HepG2 (cell line): Measurements from ENCODE around the gene RAG2. TPM values are rescaled to one million over a fixed set of nuclear protein-coding genes. Genes with fewer than 3 reads are reported as not detected.

Source experiments
- ATAC-seq: fragments of 200-7000 bp; cut with Tn5 transposase; 3 replicates; pipeline ENCODE4 v1.9.1; 2020; ENCODE audit warnings: mild to moderate bottlenecking, moderate library complexity
- BruUV-seq: library from RNA; stranded (reverse); fragments of 400-500 nt; replicated peaks from 2 replicates; lab custom pipeline; 2021; lab: Mats Ljungman, UMichigan
- CTCF ChIA-PET: fragments of 300-600 bp; formaldehyde crosslinking; extraction: SDS; loops from one replicate; lab custom pipeline; 2021; ENCODE audit warnings: low total read pairs, inconsistent platforms, low intra/inter-chr PET ratio; lab: Yijun Ruan, JAX
- POLR2A ChIA-PET: fragments of 350-600 bp; sonication (Branson Sonifier 250); formaldehyde crosslinking; loops from one replicate; lab custom pipeline; 2020; ENCODE audit warnings: antibody characterized with exemption, inconsistent platforms; lab: Yijun Ruan, JAX
- DNase-seq: peaks from one replicate; pipeline ENCODE4 v3.0.0-alpha.2; 2015; ENCODE audit warnings: low spot score
- FAIRE-seq: peaks from 3 replicates; lab custom pipeline; 2011; peaks lifted over from hg19 to GRCh38; lab: Jason Lieb, UNC
- H2AFZ ChIP-seq: one replicate; pipeline ENCODE4 v1.6.1; 2011; ENCODE audit warnings: low read length, inconsistent platforms
- H3K27ac ChIP-seq: fragments of 300-600 bp; 3 replicates; pipeline ENCODE4 v1.8.0; 2011; ENCODE audit warnings: mixed run types, mild to moderate bottlenecking, mixed read lengths, low read length, inconsistent platforms; ENCODE audit not compliant: insufficient read depth; ENCODE audit errors: extremely low read length
- H3K27me3 ChIP-seq, 2 experiments: fragments of 200-600 bp in 1 of 2; 2 replicates in 1 of 2; 3 replicates in 1 of 2; pipeline versions ENCODE4 v1.6.0 to v1.8.0; 2011; ENCODE audit warnings: low read length in 2 of 2, mild to moderate bottlenecking in 2 of 2, moderate library complexity in 2 of 2, inconsistent platforms in 1 of 2; ENCODE audit not compliant: insufficient read depth in 2 of 2, control insufficient read depth in 1 of 2
- H3K36me3 ChIP-seq, 2 experiments: fragments of 200-600 bp in 1 of 2; replicated peaks in 1 of 2; 2 replicates in 1 of 2; 3 replicates in 1 of 2; pipeline versions ENCODE4 v1.5.1 to v1.8.0; 2011; ENCODE audit warnings: low read length in 2 of 2, inconsistent platforms in 1 of 2; ENCODE audit not compliant: insufficient read depth in 2 of 2, control insufficient read depth in 1 of 2
- H3K4me1 ChIP-seq: 2 replicates; pipeline ENCODE4 v1.5.1; 2012; ENCODE audit warnings: low read length, inconsistent platforms; ENCODE audit not compliant: insufficient read depth
- H3K4me2 ChIP-seq: 2 replicates; pipeline ENCODE4 v1.6.0; 2011; ENCODE audit warnings: low read depth, low read length, inconsistent platforms
- H3K4me3 ChIP-seq, 3 experiments: fragments of 200-600 bp in 1 of 3; sonication (generic), shearing (Covaris generic) in 1 of 3; replicated peaks in 1 of 3; 2 replicates each; pipeline ENCODE4 v1.5.1; 2011 to 2016; ENCODE audit warnings: low read length in 3 of 3, inconsistent platforms in 2 of 3, low read depth in 2 of 3, mild to moderate bottlenecking in 2 of 3, control low read depth in 1 of 3, mixed read lengths in 1 of 3; ENCODE audit not compliant: insufficient read depth in 1 of 3
- H3K79me2 ChIP-seq: one replicate; pipeline ENCODE4 v1.6.1; 2011; ENCODE audit warnings: low read length, inconsistent platforms; ENCODE audit not compliant: insufficient read depth
- H3K9ac ChIP-seq: 2 replicates; pipeline ENCODE4 v1.6.0; 2011; ENCODE audit warnings: mild to moderate bottlenecking, low read depth, low read length, inconsistent platforms; ENCODE audit not compliant: insufficient read depth
- H3K9me3 ChIP-seq: 2 replicates; pipeline ENCODE4 v1.5.1; 2012; ENCODE audit warnings: mild to moderate bottlenecking, low read length
- H4K20me1 ChIP-seq: 2 replicates; pipeline ENCODE4 v1.6.0; 2011; ENCODE audit warnings: inconsistent platforms, mild to moderate bottlenecking, low read length, moderate library complexity; ENCODE audit not compliant: insufficient read depth
- CEBPZ ChIP-seq: IDR thresholded peaks from 2 replicates; pipeline ENCODE4 v1.6.1; 2012; ENCODE audit warnings: low read length, improper control_type of control experiment
- ELF1 ChIP-seq: sonication (generic); formaldehyde crosslinking; IDR thresholded peaks from 2 replicates; pipeline ENCODE4 v1.4.0; 2020; ENCODE audit warnings: missing genetic modification reagents
- ETV6 ChIP-seq: sonication (generic); formaldehyde crosslinking; conservative IDR thresholded peaks from 2 replicates; pipeline ENCODE4 v1.4.0; 2020; ENCODE audit warnings: missing genetic modification reagents
- FOXM1 ChIP-seq: sonication (generic); formaldehyde crosslinking; IDR thresholded peaks from 2 replicates; pipeline ENCODE4 v1.5.0; 2020; ENCODE audit warnings: missing genetic modification reagents
- GABPA ChIP-seq, 2 experiments: IDR thresholded peaks; 2 replicates each; pipeline ENCODE4 v1.6.1; 2011 to 2016; ENCODE audit warnings: low read depth in 2 of 2, low read length in 1 of 2, missing biosample characterization in 1 of 2, missing genetic modification characterization in 1 of 2
- HHEX ChIP-seq: IDR thresholded peaks from 2 replicates; pipeline ENCODE4 v1.6.1; 2016; ENCODE audit warnings: control low read depth
- MAFG ChIP-seq: sonication (generic); formaldehyde crosslinking; IDR thresholded peaks from 2 replicates; pipeline ENCODE4 v1.5.1; 2020; ENCODE audit warnings: mild to moderate bottlenecking, missing genetic modification reagents
- NR2F2 ChIP-seq: IDR thresholded peaks from 2 replicates; pipeline ENCODE4 v1.6.1; 2012; ENCODE audit warnings: low read depth, inconsistent platforms, borderline replicate concordance
- SIX1 ChIP-seq: sonication (generic); formaldehyde crosslinking; IDR thresholded peaks from 2 replicates; pipeline ENCODE4 v1.4.0; 2020; ENCODE audit warnings: missing genetic modification reagents, borderline replicate concordance
- ZFYVE20 ChIP-seq: sonication (generic); formaldehyde crosslinking; IDR thresholded peaks from 2 replicates; pipeline ENCODE4 v1.8.0; 2023; ENCODE audit warnings: low read depth, mild to moderate bottlenecking, moderate library complexity, missing genetic modification reagents, borderline replicate concordance
- ZMAT5 ChIP-seq: sonication (generic); formaldehyde crosslinking; IDR thresholded peaks from 2 replicates; pipeline ENCODE4 v1.5.0; 2020; ENCODE audit warnings: mild to moderate bottlenecking, low read depth, missing genetic modification reagents, borderline replicate concordance
- ZNF20 ChIP-seq: sonication (generic); formaldehyde crosslinking; IDR thresholded peaks from 2 replicates; pipeline ENCODE4 v1.4.0; 2020; ENCODE audit warnings: mild to moderate bottlenecking, moderate library complexity, missing genetic modification reagents
- ZNF329 ChIP-seq: sonication (generic); formaldehyde crosslinking; IDR thresholded peaks from 2 replicates; pipeline ENCODE4 v1.9.0; 2021; ENCODE audit warnings: low read depth, mild to moderate bottlenecking, missing genetic modification reagents
- ZNF337 ChIP-seq: sonication (generic); formaldehyde crosslinking; IDR thresholded peaks from 2 replicates; pipeline ENCODE4 v1.5.1; 2020; ENCODE audit warnings: missing genetic modification reagents, low read depth, mild to moderate bottlenecking, borderline replicate concordance
- ZSCAN9 ChIP-seq: IDR thresholded peaks from 2 replicates; pipeline ENCODE4 v1.6.1; 2016; ENCODE audit warnings: borderline replicate concordance
- WGBS: methylation state at CpG from one replicate; pipeline ENCODE4 v1.1.6; 2017; ENCODE audit warnings: low lambda C conversion rate; 5-methylcytosine and 5-hydroxymethylcytosine counted together
- in situ Hi-C: cut with HindIII; loops from 2 replicates; pipeline ENCODE4 v1.10.0; 2017; ENCODE audit warnings: low pct_unique_long_range_greater_than_20kb; ENCODE audit not compliant: extremely low pct_ligation_motif_present
- intact Hi-C: fragments of 100-400 bp; cut with micrococcal nuclease; formaldehyde crosslinking; loops from one replicate; pipeline ENCODE4 v1.10.0; 2022; ENCODE audit not compliant: unreplicated experiment
- polyA plus RNA-seq, 8 experiments: library from polyadenylated mRNA; depleted of rRNA in 3 of 8; stranded (reverse) in 7 of 8; unstranded in 1 of 8; fragments of >200 nt; fragmentation: Illumina TruSeq in 4 of 8; extraction: Trizol in 4 of 8; gene quantifications; 2 replicates each; pipeline versions ENCODE4 v1.2.1 to v1.2.3, GENCODE V29; 2011 to 2016; ENCODE audit warnings: low read depth in 4 of 8, missing spikeins in 1 of 8, mixed read lengths in 1 of 8; ENCODE audit not compliant: insufficient read depth in 1 of 8
- total RNA-seq, 5 experiments: library from RNA; depleted of rRNA; stranded (reverse); fragments of >200 nt; fragmentation: Illumina TruSeq; extraction: Trizol; gene quantifications; 2 replicates each; pipeline ENCODE4 v1.2.3, GENCODE V29; 2016; ENCODE audit warnings: low read depth in 1 of 5

The RAG2 gene
- total and polyA plus RNA-seq, 2 of the 13 experiments (the other 11 are each of a cell fraction or from before 2014, with no cell fraction given): not detected

GRCh38 chr11:36638556-36638955, 40.5 kb upstream of the RAG2 start:
- H3K36me3 ChIP-seq: no peaks in the 10 kb centered on the region
- H3K4me1 ChIP-seq: no peaks in the 10 kb centered on the region
- H3K27me3 ChIP-seq: no peaks in the 10 kb centered on the region
- 87% methylated on average over 2 of the region's 2 CpGs for WGBS
- intact Hi-C loops (no loop called here), in situ Hi-C loops (loop anchor here (10.0 kb wide), 1 partner anchor 56 kb away; no protein-coding TSS in a partner anchor)
- POLR2A ChIA-PET: no interaction called here
- H3K9ac ChIP-seq: no peak overlapping the region
- FAIRE-seq (no peak), ATAC-seq (no peak), DNase-seq (no peak)
- H3K4me2 ChIP-seq: no peak overlapping the region
- H4K20me1 ChIP-seq: no peaks in the 10 kb centered on the region
- TF ChIP-seq HHEX (CRISPR knock-in tag) (no peak), MAFG (no peak), ZMAT5 (CRISPR knock-in tag) (no peak), ZSCAN9 (CRISPR knock-in tag) (no peak), ELF1 (CRISPR knock-in tag) (no peak), ETV6 (CRISPR knock-in tag) (no peak), ZNF337 (CRISPR knock-in tag) (no peak), FOXM1 (CRISPR knock-in tag) (no peak)
- CTCF ChIA-PET: no interaction called here
- H3K9me3 ChIP-seq: no peaks in the 10 kb centered on the region
- no peak overlapping the region for H2AFZ ChIP-seq
- no peak overlapping the region for H3K27ac ChIP-seq
- no peaks in the 10 kb centered on the region for H3K79me2 ChIP-seq
- no TSS peak for BruUV-seq
- no peak overlapping the region for H3K4me3 ChIP-seq

- no peaks in the 10 kb centered on the region for H3K27me3 ChIP-seq
- ChIA-PET CTCF (no interaction called here), POLR2A (no interaction called here)
- ATAC-seq (no peak), DNase-seq (no peak), FAIRE-seq (no peak)
- no TSS peak for BruUV-seq
- no peaks in the 10 kb centered on the region for H4K20me1 ChIP-seq
- WGBS: 91% methylated on average over 4 of the region's 4 CpGs
- no peak overlapping the region for H3K4me2 ChIP-seq
- intact Hi-C loops (no loop called here), in situ Hi-C loops (loop anchor here (10.0 kb wide), 1 partner anchor 60 kb away; no protein-coding TSS in a partner anchor)
- H3K4me1 ChIP-seq: no peaks in the 10 kb centered on the region
- H3K9me3 ChIP-seq: no peaks in the 10 kb centered on the region
- H3K36me3 ChIP-seq: no peaks in the 10 kb centered on the region
- H3K4me3 ChIP-seq: no peak overlapping the region
- no peak overlapping the region for H3K27ac ChIP-seq
- H3K79me2 ChIP-seq: no peaks in the 10 kb centered on the region
- H2AFZ ChIP-seq: no peak overlapping the region
- H3K9ac ChIP-seq: no peak overlapping the region
- TF ChIP-seq CEBPZ: no peak
- TF ChIP-seq ZFYVE20 (CRISPR knock-in tag): no peak
- no peak for TF ChIP-seq NR2F2
- no peak for TF ChIP-seq SIX1
- no peak for TF ChIP-seq ZNF329
- TF ChIP-seq ZNF20 (CRISPR knock-in tag): no peak
- no peak for TF ChIP-seq GABPA (IDR thresholded peaks at IDR 0.05; ENCODE audit: low read depth, low read length)
- no peak for TF ChIP-seq GABPA (CRISPR knock-in tag; IDR thresholded peaks at IDR 0.05; ENCODE audit: low read depth)
These were observed 37.2 kb upstream of the RAG2 start for GRCh38 chr11:36635066-36635862.
